IMR-90 (cell line): ENCODE results near the gene PRR22. TPM values are rescaled to one million over a fixed set of nuclear protein-coding genes. Genes with fewer than 3 reads are reported as not detected.

Experiments
- ATAC-seq: fragments of 200-7000 bp; cut with Tn5 transposase; 2 replicates; pipeline ENCODE4 v1.9.1; 2020; ENCODE audit warnings: low read depth, mild to moderate bottlenecking, moderate library complexity
- BruUV-seq: library from RNA; stranded (reverse); fragments of 400-500 nt; replicated peaks from 2 replicates; lab custom pipeline; 2021; lab: Mats Ljungman, UMichigan
- CTCF ChIA-PET: fragments of 300-600 bp; formaldehyde crosslinking; extraction: SDS; loops from one replicate; lab custom pipeline; 2021; ENCODE audit warnings: antibody characterized with exemption; lab: Yijun Ruan, JAX
- POLR2A ChIA-PET: fragments of 300-600 bp; sonication (Branson Sonifier 250); formaldehyde crosslinking; loops from one replicate; lab custom pipeline; 2022; ENCODE audit warnings: antibody characterized with exemption; ENCODE audit not compliant: unreplicated experiment; lab: Charles Lee
- DNase-seq: peaks from one replicate; pipeline ENCODE4 v3.0.0; 2013
- H2AFZ ChIP-seq: replicated peaks from 2 replicates; pipeline ENCODE3; 2013; ENCODE audit warnings: low read length, mild to moderate bottlenecking; ENCODE audit not compliant: poor library complexity
- H2AK5ac ChIP-seq: 2 replicates; pipeline ENCODE4 v1.6.1; 2013; ENCODE audit warnings: low read depth, low read length, inconsistent platforms
- H2AK9ac ChIP-seq: replicated peaks from 2 replicates; pipeline ENCODE3; 2013; ENCODE audit warnings: mild to moderate bottlenecking, low read depth, low read length, moderate library complexity; ENCODE audit not compliant: poor library complexity
- H2BK120ac ChIP-seq: 2 replicates; pipeline ENCODE4 v1.6.1; 2013; ENCODE audit warnings: low read depth, low read length, inconsistent platforms
- H2BK15ac ChIP-seq: 3 replicates; pipeline ENCODE4 v1.6.1; 2013; ENCODE audit warnings: low read depth, low read length, inconsistent platforms
- H2BK20ac ChIP-seq: 2 replicates; pipeline ENCODE4 v1.6.1; 2013; ENCODE audit warnings: low read depth, mild to moderate bottlenecking, inconsistent platforms, low read length, moderate library complexity
- H2BK5ac ChIP-seq: 2 replicates; pipeline ENCODE4 v1.6.1; 2013; ENCODE audit warnings: mild to moderate bottlenecking, low read depth, low read length, inconsistent platforms; ENCODE audit not compliant: poor library complexity, severe bottlenecking
- H3K14ac ChIP-seq: replicated peaks from 2 replicates; pipeline ENCODE4 v1.6.1; 2013; ENCODE audit warnings: low read depth, low read length, inconsistent platforms
- H3K18ac ChIP-seq: 2 replicates; pipeline ENCODE4 v1.6.1; 2013; ENCODE audit warnings: low read depth, low read length, control low read depth
- H3K23ac ChIP-seq: 2 replicates; pipeline ENCODE4 v1.6.1; 2013; ENCODE audit warnings: low read depth, low read length, inconsistent platforms
- H3K27ac ChIP-seq: 2 replicates; pipeline ENCODE4 v1.5.1; 2013; ENCODE audit warnings: mild to moderate bottlenecking, control low read depth, low read length; ENCODE audit not compliant: insufficient read depth
- H3K27me3 ChIP-seq: 2 replicates; pipeline ENCODE4 v1.6.1; 2013; ENCODE audit warnings: low read length; ENCODE audit not compliant: control insufficient read depth, insufficient read depth
- H3K36me3 ChIP-seq: 2 replicates; pipeline ENCODE4 v1.6.1; 2013; ENCODE audit warnings: low read length, mixed read lengths; ENCODE audit not compliant: control insufficient read depth, insufficient read depth
- H3K4ac ChIP-seq: 2 replicates; pipeline ENCODE4 v1.6.1; 2013; ENCODE audit warnings: low read depth, low read length, inconsistent platforms
- H3K4me1 ChIP-seq: 2 replicates; pipeline ENCODE4 v1.6.1; 2013; ENCODE audit warnings: low read length, mixed read lengths; ENCODE audit not compliant: control insufficient read depth, insufficient read depth
- H3K4me2 ChIP-seq: 2 replicates; pipeline ENCODE4 v1.6.1; 2013; ENCODE audit warnings: low read depth, mild to moderate bottlenecking, control low read depth, low read length, moderate library complexity
- H3K4me3 ChIP-seq: 2 replicates; pipeline ENCODE4 v1.5.1; 2013; ENCODE audit warnings: low read depth, mild to moderate bottlenecking, control low read depth, low read length, moderate library complexity; ENCODE audit not compliant: insufficient read depth
- H3K56ac ChIP-seq: 2 replicates; pipeline ENCODE4 v1.6.1; 2013; ENCODE audit warnings: low read length, inconsistent platforms; ENCODE audit not compliant: insufficient read depth; ENCODE audit errors: extremely low read depth
- H3K79me1 ChIP-seq, 2 experiments: 2 replicates each; pipeline ENCODE4 v1.6.1; 2013; ENCODE audit warnings: low read length in 2 of 2, inconsistent platforms in 1 of 2, low read depth in 1 of 2
- H3K9ac ChIP-seq: 2 replicates; pipeline ENCODE4 v1.6.1; 2013; ENCODE audit warnings: low read depth, low read length, control low read depth
- H3K9me1 ChIP-seq: 2 replicates; pipeline ENCODE4 v1.6.1; 2013; ENCODE audit warnings: low read length, inconsistent platforms; ENCODE audit not compliant: insufficient read depth
- H3K9me3 ChIP-seq: 2 replicates; pipeline ENCODE4 v1.6.1; 2013; ENCODE audit warnings: low read length; ENCODE audit not compliant: control insufficient read depth, insufficient read depth
- H4K20me1 ChIP-seq: 2 replicates; pipeline ENCODE4 v1.6.1; 2013; ENCODE audit warnings: low read length, inconsistent platforms; ENCODE audit not compliant: insufficient read depth
- H4K5ac ChIP-seq: 2 replicates; pipeline ENCODE4 v1.6.1; 2013; ENCODE audit warnings: mild to moderate bottlenecking, low read depth, low read length, control low read depth
- H4K8ac ChIP-seq, 2 experiments: 2 replicates each; pipeline ENCODE4 v1.6.1; 2013; ENCODE audit warnings: low read depth in 2 of 2, low read length in 2 of 2, control low read depth in 1 of 2, inconsistent platforms in 1 of 2
- H4K91ac ChIP-seq: 2 replicates; pipeline ENCODE4 v1.6.1; 2013; ENCODE audit warnings: low read depth, low read length, inconsistent platforms; ENCODE audit not compliant: insufficient read depth
- BHLHE40 ChIP-seq: fragments of 150-350 bp; IDR thresholded peaks from 2 replicates; pipeline ENCODE4 v1.6.1; 2016; ENCODE audit warnings: mild to moderate bottlenecking, low read depth, low read length
- CEBPB ChIP-seq: IDR thresholded peaks from 2 replicates; pipeline ENCODE4 v1.6.1; 2012; ENCODE audit warnings: low read depth, low read length, improper control_type of control experiment
- CTCF ChIP-seq: conservative IDR thresholded peaks from 2 replicates; pipeline ENCODE4 v1.5.1; 2012; ENCODE audit warnings: mild to moderate bottlenecking, low read depth, low read length, improper control_type of control experiment
- FOS ChIP-seq: fragments of 150-350 bp; IDR thresholded peaks from 2 replicates; pipeline ENCODE4 v1.6.1; 2016; ENCODE audit warnings: low read depth, low read length
- MAFK ChIP-seq: IDR thresholded peaks from 2 replicates; pipeline ENCODE4 v1.6.1; 2012; ENCODE audit warnings: low read depth, low read length, improper control_type of control experiment
- MAZ ChIP-seq: IDR thresholded peaks from 2 replicates; pipeline ENCODE4 v1.6.1; 2012; ENCODE audit warnings: low read depth, mild to moderate bottlenecking, low read length, improper control_type of control experiment, moderate library complexity, borderline replicate concordance
- MXI1 ChIP-seq: IDR thresholded peaks from 2 replicates; pipeline ENCODE4 v1.6.1; 2012; ENCODE audit warnings: low read depth, mild to moderate bottlenecking, low read length, moderate library complexity, borderline replicate concordance
- NFE2L2 ChIP-seq: fragments of 150-350 bp; IDR thresholded peaks from 2 replicates; pipeline ENCODE4 v1.6.1; 2016; ENCODE audit warnings: low read depth, mild to moderate bottlenecking, low read length
- RAD21 ChIP-seq: IDR thresholded peaks from 2 replicates; pipeline ENCODE4 v1.6.1; 2012; ENCODE audit warnings: low read length, improper control_type of control experiment
- RCOR1 ChIP-seq: IDR thresholded peaks from 2 replicates; pipeline ENCODE4 v1.6.1; 2012; ENCODE audit warnings: mild to moderate bottlenecking, low read length, improper control_type of control experiment; ENCODE audit not compliant: insufficient replicate concordance
- SMC3 ChIP-seq: fragments of 150-350 bp; IDR thresholded peaks from 2 replicates; pipeline ENCODE4 v1.6.1; 2016; ENCODE audit warnings: low read depth, mild to moderate bottlenecking, antibody characterized with exemption, low read length, moderate library complexity
- USF2 ChIP-seq: fragments of 150-350 bp; IDR thresholded peaks from 2 replicates; pipeline ENCODE4 v1.6.1; 2017; ENCODE audit warnings: mild to moderate bottlenecking, antibody characterized with exemption, low read length, low read depth
- WGBS, 2 experiments: methylation state at CpG; one replicate each; pipeline versions ENCODE4 v1.1.5 to v1.1.7; 2013; ENCODE audit warnings: missing lambda C conversion rate in 2 of 2; ENCODE audit not compliant: insufficient read length in 1 of 2; ENCODE audit errors: extremely low coverage in 2 of 2; 5-methylcytosine and 5-hydroxymethylcytosine counted together
- dilution Hi-C: fragments of 300-500 bp; cut with HindIII; formaldehyde crosslinking; loops from one replicate; pipeline ENCODE4 v1.14.3; 2018; ENCODE audit warnings: low sequenced_read_pairs; ENCODE audit not compliant: unreplicated experiment
- in situ Hi-C: fragments of 300-500 bp; cut with MboI; formaldehyde crosslinking; loops from 3 replicates; pipeline ENCODE4 v1.14.3; 2019; ENCODE audit warnings: low sequenced_read_pairs, inconsistent platforms, mixed read lengths
- intact Hi-C: fragments of 100-400 bp; cut with micrococcal nuclease; formaldehyde crosslinking; loops from 2 replicates; pipeline ENCODE4 v1.10.0; 2022
- polyA plus RNA-seq, 3 experiments: library from polyadenylated mRNA; depleted of rRNA; stranded (reverse); fragments of >200 nt; gene quantifications; 2 replicates each; pipeline ENCODE4 v1.2.3, GENCODE V29; 2012; ENCODE audit warnings: low replicate concordance in 1 of 3
- total RNA-seq: library from RNA; depleted of rRNA; stranded (reverse); fragments of >200 nt; gene quantifications from 2 replicates; pipeline ENCODE4 v1.2.3, GENCODE V29; 2012

Gene PRR22
- total and polyA plus RNA-seq, 2 of the 4 experiments (the other 2 are of a cell fraction), result 0.92 TPM; not detected in 1

- H3K56ac ChIP-seq, result no peak overlapping the region
- H3K4me2 ChIP-seq, result peak overlapping the region; percentile 10
- peaks cover 3% of the 10 kb centered on the region; the same call in 1 of the 2 replicates for H3K4me1 ChIP-seq
- peak; percentile 24 for DNase-seq
- H3K36me3 ChIP-seq, result no peaks in the 10 kb centered on the region
- H2AK9ac ChIP-seq, result peak overlapping the region; percentile 72
- ATAC-seq, result peak; percentile 36
- H4K8ac ChIP-seq, result no peak overlapping the region
- ChIA-PET CTCF (interaction anchor here (1.4 kb wide), 1 partner anchor 85 kb away, joined by 4 read pairs; no protein-coding TSS in a partner anchor), POLR2A (no interaction called here)
- no peak overlapping the region for H2BK5ac ChIP-seq
- in situ Hi-C loops (loop anchor here (10.0 kb wide), 1 partner anchor 219 kb away; no protein-coding TSS in a partner anchor), intact Hi-C loops (loop anchor here (10.0 kb wide), 1 partner anchor 159 kb away; no protein-coding TSS in a partner anchor), dilution Hi-C loops (no loop called here)
- TF ChIP-seq CTCF, result peak; percentile 71
- peak; percentile 82; the same call in 1 of the 2 replicates for TF ChIP-seq MAZ
- TF ChIP-seq SMC3, result peak; percentile 76
- TF ChIP-seq BHLHE40, result no peak
- no peak for TF ChIP-seq CEBPB
- peak; percentile 61 for TF ChIP-seq RAD21
- no peak for TF ChIP-seq MAFK
- no peak for TF ChIP-seq USF2
- TF ChIP-seq RCOR1, result no peak
- TF ChIP-seq NFE2L2, result no peak
- no peak for TF ChIP-seq MXI1
- no peak for TF ChIP-seq FOS
- no peak overlapping the region for H4K5ac ChIP-seq
- no peaks in the 10 kb centered on the region for H3K9me1 ChIP-seq
- H2BK20ac ChIP-seq, result no peak overlapping the region
- H3K9ac ChIP-seq, result no peak overlapping the region
- H3K27me3 ChIP-seq, result peaks cover 24% of the 10 kb centered on the region
- H3K79me1 ChIP-seq, result no peaks in the 10 kb centered on the region
- no peak overlapping the region for H2AK5ac ChIP-seq
- H3K14ac ChIP-seq, result no peak overlapping the region
- no peak overlapping the region for H2BK15ac ChIP-seq
- no peak overlapping the region for H3K23ac ChIP-seq
- H4K20me1 ChIP-seq, result no peaks in the 10 kb centered on the region
- peak overlapping the region; percentile 10 for H3K4me3 ChIP-seq
- no peaks in the 10 kb centered on the region for H3K9me3 ChIP-seq
- peak overlapping the region; percentile 73 for H2AFZ ChIP-seq
- no peak overlapping the region for H4K91ac ChIP-seq
- 6% methylated on average over 7 of the region's 46 CpGs; no CpG with 5 or more reads in 1 of the 2 experiments for WGBS, 2 experiments
- H3K18ac ChIP-seq, result no peak overlapping the region
- BruUV-seq, result no TSS peak
- no peak overlapping the region for H3K27ac ChIP-seq
- H3K4ac ChIP-seq, result no peak overlapping the region
- no peak overlapping the region; the same call in 1 of the 2 replicates for H2BK120ac ChIP-seq
Measured at GRCh38 chr19:5805462-5806132, 21.1 kb upstream of the PRR22 start.
